Fibroblast of mammary gland (primary cell): Measurements from ENCODE around the gene SORCS2.

Source experiments
- DNase-seq: peaks from one replicate; pipeline ENCODE4 v3.0.0-alpha.2; 2010; ENCODE audit warnings: low read depth
- H3K4me3 ChIP-seq: 2 replicates; pipeline ENCODE4 v1.5.1; 2011; ENCODE audit warnings: low read depth, mild to moderate bottlenecking, low read length, moderate library complexity; ENCODE audit not compliant: control insufficient read depth
- CTCF ChIP-seq: conservative IDR thresholded peaks from 2 replicates; pipeline ENCODE4 v1.5.1; 2011; ENCODE audit warnings: low read depth, low read length, inconsistent platforms; ENCODE audit not compliant: control insufficient read depth, insufficient read depth

Gene SORCS2

GRCh38 chr4:7710576-7711306 lies 518.4 kb downstream of the SORCS2 start:
- H3K4me3 ChIP-seq: no peak overlapping the region
- DNase-seq: no peak
- TF ChIP-seq CTCF: no peak

- no peak for DNase-seq
- no peak for TF ChIP-seq CTCF
- no peak overlapping the region for H3K4me3 ChIP-seq
Measured at GRCh38 chr4:7711307-7711963, 519.1 kb downstream of the SORCS2 start.

GRCh38 chr4:7712021-7712671 lies 519.8 kb downstream of the SORCS2 start:
- no peak for TF ChIP-seq CTCF
- DNase-seq: no peak
- H3K4me3 ChIP-seq: no peak overlapping the region

- no peak for DNase-seq
- no peak overlapping the region for H3K4me3 ChIP-seq
- TF ChIP-seq CTCF: no peak
Measured at GRCh38 chr4:7713757-7714156, 521.4 kb downstream of the SORCS2 start.

GRCh38 chr4:7714176-7714575 lies 521.8 kb downstream of the SORCS2 start:
- DNase-seq: no peak
- no peak for TF ChIP-seq CTCF
- H3K4me3 ChIP-seq: no peak overlapping the region

GRCh38 chr4:7714738-7715137 lies 522.4 kb downstream of the SORCS2 start:
- TF ChIP-seq CTCF: no peak
- no peak overlapping the region for H3K4me3 ChIP-seq
- no peak for DNase-seq
